Measurements from ENCODE around the gene TINAG. TPM values are rescaled to one million over a fixed set of nuclear protein-coding genes. Genes with fewer than 3 reads are reported as not detected.

TINAG gene
- total RNA-seq, 2 experiments from 2014 or later = not detected

DNA sequence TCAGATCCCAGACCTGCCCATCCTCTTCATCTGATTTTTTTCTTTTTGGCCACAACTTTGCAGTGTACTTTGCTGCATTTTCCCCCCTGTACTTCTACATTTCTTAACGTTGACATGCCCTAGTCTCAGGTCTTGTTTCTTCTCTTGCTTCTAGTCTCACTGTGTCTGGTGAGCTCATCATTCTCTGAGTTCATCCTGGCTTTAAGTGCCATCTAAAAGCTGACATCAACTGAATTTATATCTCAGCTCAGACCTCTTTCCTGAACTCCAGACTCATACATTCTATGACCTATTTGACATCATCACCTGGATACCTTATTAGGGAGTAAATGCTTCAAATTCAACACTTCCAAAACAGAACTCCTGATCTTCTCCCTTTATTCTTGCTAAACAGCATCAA lies 48.9 kb downstream of the TINAG start:
- Histone ChIP-seq H3K9me3 (ENCODE audit: low read length) (no peaks in the 10 kb centered on the region), H3K27ac (ENCODE audit: low read depth, low read length, poor library complexity, severe bottlenecking) (no peak overlapping the region), H3K4me2 (ENCODE audit: low read length) (no peak overlapping the region), H3K4me1 (ENCODE audit: insufficient read depth, low read length, poor library complexity, severe bottlenecking) (no peaks in the 10 kb centered on the region), H2AFZ (ENCODE audit: low read length) (no peak overlapping the region), H4K20me1 (ENCODE audit: insufficient read depth, low read length) (no peaks in the 10 kb centered on the region), H3K9me2 (ENCODE audit: insufficient read depth, low read length) (no peaks in the 10 kb centered on the region), H3K79me2 (ENCODE audit: insufficient read depth, low read depth, low read length) (no peaks in the 10 kb centered on the region), H3K4me3 (ENCODE audit: low read depth, low read length, poor library complexity, severe bottlenecking) (no peak overlapping the region), H3K36me3 (ENCODE audit: insufficient read depth, low read length) (no peaks in the 10 kb centered on the region)
- TF ChIP-seq, protein P1, sequence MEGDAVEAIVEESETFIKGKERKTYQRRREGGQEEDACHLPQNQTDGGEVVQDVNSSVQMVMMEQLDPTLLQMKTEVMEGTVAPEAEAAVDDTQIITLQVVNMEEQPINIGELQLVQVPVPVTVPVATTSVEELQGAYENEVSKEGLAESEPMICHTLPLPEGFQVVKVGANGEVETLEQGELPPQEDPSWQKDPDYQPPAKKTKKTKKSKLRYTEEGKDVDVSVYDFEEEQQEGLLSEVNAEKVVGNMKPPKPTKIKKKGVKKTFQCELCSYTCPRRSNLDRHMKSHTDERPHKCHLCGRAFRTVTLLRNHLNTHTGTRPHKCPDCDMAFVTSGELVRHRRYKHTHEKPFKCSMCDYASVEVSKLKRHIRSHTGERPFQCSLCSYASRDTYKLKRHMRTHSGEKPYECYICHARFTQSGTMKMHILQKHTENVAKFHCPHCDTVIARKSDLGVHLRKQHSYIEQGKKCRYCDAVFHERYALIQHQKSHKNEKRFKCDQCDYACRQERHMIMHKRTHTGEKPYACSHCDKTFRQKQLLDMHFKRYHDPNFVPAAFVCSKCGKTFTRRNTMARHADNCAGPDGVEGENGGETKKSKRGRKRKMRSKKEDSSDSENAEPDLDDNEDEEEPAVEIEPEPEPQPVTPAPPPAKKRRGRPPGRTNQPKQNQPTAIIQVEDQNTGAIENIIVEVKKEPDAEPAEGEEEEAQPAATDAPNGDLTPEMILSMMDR (conservative IDR thresholded peaks at IDR 0.05; ENCODE audit: low read length) = no peak
- no peak for TF ChIP-seq EZH2phosphoT487 (IDR thresholded peaks at IDR 0.05; ENCODE audit: borderline replicate concordance, low read depth, low read length)
- BruUV-seq (replicated peaks) = no TSS peak
- CTCF ChIA-PET (ENCODE audit: unreplicated experiment) = no interaction called here
- no peak for DNase-seq (ENCODE audit: low spot score)
- intact Hi-C loops (cut with micrococcal nuclease; ENCODE audit: unreplicated experiment) = no loop called here
- POLR2A ChIA-PET = interaction anchor here (0.6 kb wide), 1 partner anchor 269 kb away, joined by 4 read pairs; no protein-coding TSS in a partner anchor

DNA sequence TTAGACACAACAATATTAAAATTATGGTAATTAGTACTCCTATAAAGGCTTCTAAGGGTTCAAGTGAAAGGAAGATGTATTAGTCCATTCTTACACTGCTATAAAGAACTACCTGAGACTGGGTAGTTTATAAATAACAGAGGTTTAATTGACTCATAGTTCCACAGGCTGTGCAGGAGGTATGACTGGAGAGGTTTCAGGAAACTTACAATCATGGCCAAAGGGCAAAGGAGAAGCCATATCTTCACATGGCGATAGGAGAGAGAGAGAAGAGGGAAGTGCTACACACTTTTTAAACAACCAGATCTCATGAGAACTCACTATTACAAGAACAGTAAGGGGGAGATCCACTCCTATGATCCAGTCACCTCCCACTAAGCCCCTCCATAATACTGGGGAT lies 52.9 kb downstream of the TINAG start:
- POLR2A ChIA-PET = interaction anchor here (1.2 kb wide), 1 partner anchor 10 kb away, joined by 4 read pairs; no protein-coding TSS in a partner anchor
- no peak overlapping the region for H3K4me3 ChIP-seq (ENCODE audit: low read depth, low read length, poor library complexity, severe bottlenecking)
- H3K4me1 ChIP-seq (ENCODE audit: insufficient read depth, low read length, poor library complexity, severe bottlenecking) = no peaks in the 10 kb centered on the region
- TF ChIP-seq, protein P1 (conservative IDR thresholded peaks at IDR 0.05; ENCODE audit: low read length) = no peak
- no peak for TF ChIP-seq EZH2phosphoT487 (IDR thresholded peaks at IDR 0.05; ENCODE audit: borderline replicate concordance, low read depth, low read length)
- H3K79me2 ChIP-seq (ENCODE audit: insufficient read depth, low read depth, low read length) = no peaks in the 10 kb centered on the region
- no peak overlapping the region for H2AFZ ChIP-seq (ENCODE audit: low read length)
- BruUV-seq (replicated peaks) = no TSS peak
- no peak overlapping the region for H3K27ac ChIP-seq (ENCODE audit: low read depth, low read length, poor library complexity, severe bottlenecking)
- CTCF ChIA-PET (ENCODE audit: unreplicated experiment) = no interaction called here
- no peaks in the 10 kb centered on the region for H3K36me3 ChIP-seq (ENCODE audit: insufficient read depth, low read length)
- no peaks in the 10 kb centered on the region for H4K20me1 ChIP-seq (ENCODE audit: insufficient read depth, low read length)
- H3K4me2 ChIP-seq (ENCODE audit: low read length) = no peak overlapping the region
- H3K9me3 ChIP-seq (ENCODE audit: low read length) = no peaks in the 10 kb centered on the region
- DNase-seq (ENCODE audit: low spot score) = no peak
- intact Hi-C loops (cut with micrococcal nuclease; ENCODE audit: unreplicated experiment) = no loop called here
- no peaks in the 10 kb centered on the region for H3K9me2 ChIP-seq (ENCODE audit: insufficient read depth, low read length)

DNA sequence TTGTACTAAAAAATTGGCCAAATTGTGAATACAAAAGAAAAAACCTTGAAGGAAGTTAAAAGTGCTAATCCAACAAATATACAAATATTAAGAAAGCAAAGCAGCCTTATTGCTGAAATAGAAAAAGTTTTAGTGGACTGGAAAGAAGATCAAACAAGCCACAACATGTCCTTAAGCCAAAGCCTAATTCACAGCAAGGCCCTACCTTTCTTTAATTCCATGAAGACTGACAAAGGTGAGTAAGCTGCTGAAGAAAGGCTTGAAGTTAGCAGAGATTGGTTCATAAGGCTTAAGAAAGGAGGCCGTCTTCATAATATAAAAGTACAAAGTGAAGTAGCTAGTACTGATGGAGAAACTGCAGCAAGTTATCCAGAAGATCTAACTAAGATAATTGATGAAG lies 53.5 kb downstream of the TINAG start:
- TF ChIP-seq, protein P1 (conservative IDR thresholded peaks at IDR 0.05; ENCODE audit: low read length) = no peak
- no peak for TF ChIP-seq EZH2phosphoT487 (IDR thresholded peaks at IDR 0.05; ENCODE audit: borderline replicate concordance, low read depth, low read length)

More for the DNA sequence above, 53.5 kb downstream of the TINAG start:
- POLR2A ChIA-PET = interaction anchor here (0.6 to 1.2 kb wide), 2 partner anchors 11 to 780 kb away, joined by 4 read pairs; no protein-coding TSS in a partner anchor
- DNase-seq (ENCODE audit: low spot score) = no peak
- no peaks in the 10 kb centered on the region for H3K79me2 ChIP-seq (ENCODE audit: insufficient read depth, low read depth, low read length)
- no peaks in the 10 kb centered on the region for H4K20me1 ChIP-seq (ENCODE audit: insufficient read depth, low read length)
- no TSS peak for BruUV-seq (replicated peaks)
- H3K4me1 ChIP-seq (ENCODE audit: insufficient read depth, low read length, poor library complexity, severe bottlenecking) = no peaks in the 10 kb centered on the region
- CTCF ChIA-PET (ENCODE audit: unreplicated experiment) = no interaction called here
- H3K36me3 ChIP-seq (ENCODE audit: insufficient read depth, low read length) = no peaks in the 10 kb centered on the region
- no peak overlapping the region for H2AFZ ChIP-seq (ENCODE audit: low read length)
- no peak overlapping the region for H3K4me2 ChIP-seq (ENCODE audit: low read length)
- H3K9me2 ChIP-seq (ENCODE audit: insufficient read depth, low read length) = no peaks in the 10 kb centered on the region
- H3K4me3 ChIP-seq (ENCODE audit: low read depth, low read length, poor library complexity, severe bottlenecking) = no peak overlapping the region
- intact Hi-C loops (cut with micrococcal nuclease; ENCODE audit: unreplicated experiment) = no loop called here
- H3K9me3 ChIP-seq (ENCODE audit: low read length) = no peaks in the 10 kb centered on the region
- no peak overlapping the region for H3K27ac ChIP-seq (ENCODE audit: low read depth, low read length, poor library complexity, severe bottlenecking)

Measured in OCI-LY7 (cell line).